ENCODE data around the gene NOL3. TPM values are rescaled to one million over a fixed set of nuclear protein-coding genes. Genes with fewer than 3 reads are reported as not detected.

NOL3 gene
- total RNA-seq, 1 experiment from 2014 or later, result 0.15 TPM

GRCh38 chr16:67199808-67200198 lies 29.5 kb downstream of the NOL3 start:
- H3K27ac ChIP-seq (ENCODE audit: low read length), result no peak overlapping the region
- peaks cover 6% of the 10 kb centered on the region; the same call in 1 of the 2 replicates for H3K36me3 ChIP-seq (ENCODE audit: insufficient read depth, low read length)
- H4K20me1 ChIP-seq (ENCODE audit: insufficient read depth, low read depth, low read length), result peaks cover 7% of the 10 kb centered on the region
- no peak overlapping the region for H3K4me2 ChIP-seq (ENCODE audit: low read depth, low read length, poor library complexity, severe bottlenecking)
- no peaks in the 10 kb centered on the region for H3K27me3 ChIP-seq (ENCODE audit: low read length)
- no peak overlapping the region for H3K9ac ChIP-seq (ENCODE audit: low read length)
- H3K9me2 ChIP-seq (replicated peaks; ENCODE audit: insufficient read depth, low read length), result no peaks in the 10 kb centered on the region
- H3K4me1 ChIP-seq (ENCODE audit: low read length), result no peaks in the 10 kb centered on the region
- no peaks in the 10 kb centered on the region for H3K9me3 ChIP-seq (ENCODE audit: low read length)
- H2AFZ ChIP-seq (ENCODE audit: low read length), result no peak overlapping the region
- H3K4me3 ChIP-seq (ENCODE audit: low read length), result no peak overlapping the region
- DNase-seq, result no peak
- H3K79me2 ChIP-seq (ENCODE audit: low read length), result no peaks in the 10 kb centered on the region; the same call in 1 of the 2 replicates

- no peak overlapping the region for H2AFZ ChIP-seq (ENCODE audit: low read length)
- DNase-seq, result no peak
- no peak overlapping the region for H3K4me2 ChIP-seq (ENCODE audit: low read depth, low read length, poor library complexity, severe bottlenecking)
- no peak overlapping the region for H3K4me3 ChIP-seq (ENCODE audit: low read length)
- no peaks in the 10 kb centered on the region for H3K9me2 ChIP-seq (replicated peaks; ENCODE audit: insufficient read depth, low read length)
- H3K36me3 ChIP-seq (ENCODE audit: insufficient read depth, low read length), result peaks cover 6% of the 10 kb centered on the region; the same call in 1 of the 2 replicates
- H3K9me3 ChIP-seq (ENCODE audit: low read length), result no peaks in the 10 kb centered on the region
- H3K27me3 ChIP-seq (ENCODE audit: low read length), result no peaks in the 10 kb centered on the region
- no peaks in the 10 kb centered on the region for H3K4me1 ChIP-seq (ENCODE audit: low read length)
- no peak overlapping the region for H3K27ac ChIP-seq (ENCODE audit: low read length)
- no peak overlapping the region for H3K9ac ChIP-seq (ENCODE audit: low read length)
- no peaks in the 10 kb centered on the region for H3K79me2 ChIP-seq (ENCODE audit: low read length)
- peaks cover 6% of the 10 kb centered on the region for H4K20me1 ChIP-seq (ENCODE audit: insufficient read depth, low read depth, low read length)
Observed at GRCh38 chr16:67200491-67200890, 30.2 kb downstream of the NOL3 start.

- no peaks in the 10 kb centered on the region for H3K27me3 ChIP-seq (ENCODE audit: low read length)
- no peak overlapping the region for H3K4me3 ChIP-seq (ENCODE audit: low read length)
- DNase-seq, result no peak
- peaks cover 6% of the 10 kb centered on the region; the same call in 1 of the 2 replicates for H3K36me3 ChIP-seq (ENCODE audit: insufficient read depth, low read length)
- no peak overlapping the region for H3K9ac ChIP-seq (ENCODE audit: low read length)
- no peak overlapping the region for H3K4me2 ChIP-seq (ENCODE audit: low read depth, low read length, poor library complexity, severe bottlenecking)
- no peaks in the 10 kb centered on the region for H3K4me1 ChIP-seq (ENCODE audit: low read length)
- no peak overlapping the region for H2AFZ ChIP-seq (ENCODE audit: low read length)
- H4K20me1 ChIP-seq (ENCODE audit: insufficient read depth, low read depth, low read length), result peaks cover 6% of the 10 kb centered on the region; the same call in 1 of the 2 replicates
- H3K9me2 ChIP-seq (replicated peaks; ENCODE audit: insufficient read depth, low read length), result no peaks in the 10 kb centered on the region
- H3K9me3 ChIP-seq (ENCODE audit: low read length), result no peaks in the 10 kb centered on the region
- H3K79me2 ChIP-seq (ENCODE audit: low read length), result no peaks in the 10 kb centered on the region
- no peak overlapping the region for H3K27ac ChIP-seq (ENCODE audit: low read length)
Observed at GRCh38 chr16:67201411-67202345, 31.3 kb downstream of the NOL3 start.

- H3K9me2 ChIP-seq (replicated peaks; ENCODE audit: insufficient read depth, low read length), result no peaks in the 10 kb centered on the region
Observed at GRCh38 chr16:67202426-67202825, 32.1 kb downstream of the NOL3 start.

GRCh38 chr16:67202956-67203493 lies 32.7 kb downstream of the NOL3 start:
- no peak for DNase-seq
- H3K4me3 ChIP-seq (ENCODE audit: low read length), result no peak overlapping the region
- H4K20me1 ChIP-seq (ENCODE audit: insufficient read depth, low read depth, low read length), result peaks cover 1% of the 10 kb centered on the region; the same call in 1 of the 2 replicates
- no peak overlapping the region for H3K4me2 ChIP-seq (ENCODE audit: low read depth, low read length, poor library complexity, severe bottlenecking)
- no peak overlapping the region for H3K27ac ChIP-seq (ENCODE audit: low read length)
- no peaks in the 10 kb centered on the region for H3K9me3 ChIP-seq (ENCODE audit: low read length)
- H3K36me3 ChIP-seq (ENCODE audit: insufficient read depth, low read length), result peaks cover 6% of the 10 kb centered on the region; the same call in 1 of the 2 replicates
- H3K9ac ChIP-seq (ENCODE audit: low read length), result no peak overlapping the region
- H3K27me3 ChIP-seq (ENCODE audit: low read length), result no peaks in the 10 kb centered on the region
- no peaks in the 10 kb centered on the region for H3K4me1 ChIP-seq (ENCODE audit: low read length)
- H3K9me2 ChIP-seq (replicated peaks; ENCODE audit: insufficient read depth, low read length), result no peaks in the 10 kb centered on the region
- no peak overlapping the region for H2AFZ ChIP-seq (ENCODE audit: low read length)
- H3K79me2 ChIP-seq (ENCODE audit: low read length), result no peaks in the 10 kb centered on the region

More at GRCh38 chr16:67202426-67202825, 32.1 kb downstream of the NOL3 start:
- H2AFZ ChIP-seq (ENCODE audit: low read length), result no peak overlapping the region
- H3K36me3 ChIP-seq (ENCODE audit: insufficient read depth, low read length), result peaks cover 6% of the 10 kb centered on the region; the same call in 1 of the 2 replicates
- H4K20me1 ChIP-seq (ENCODE audit: insufficient read depth, low read depth, low read length), result peaks cover 6% of the 10 kb centered on the region; the same call in 1 of the 2 replicates
- H3K4me2 ChIP-seq (ENCODE audit: low read depth, low read length, poor library complexity, severe bottlenecking), result no peak overlapping the region
- no peak overlapping the region for H3K27ac ChIP-seq (ENCODE audit: low read length)
- DNase-seq, result no peak
- no peaks in the 10 kb centered on the region for H3K27me3 ChIP-seq (ENCODE audit: low read length)
- no peaks in the 10 kb centered on the region for H3K79me2 ChIP-seq (ENCODE audit: low read length)
- no peak overlapping the region for H3K9ac ChIP-seq (ENCODE audit: low read length)
- H3K9me3 ChIP-seq (ENCODE audit: low read length), result no peaks in the 10 kb centered on the region
- no peaks in the 10 kb centered on the region for H3K4me1 ChIP-seq (ENCODE audit: low read length)
- H3K4me3 ChIP-seq (ENCODE audit: low read length), result no peak overlapping the region

GRCh38 chr16:67204076-67204475 lies 33.7 kb downstream of the NOL3 start:
- Histone ChIP-seq H3K9me2 (replicated peaks; ENCODE audit: insufficient read depth, low read length) (no peaks in the 10 kb centered on the region), H2AFZ (ENCODE audit: low read length) (no peak overlapping the region), H3K4me3 (ENCODE audit: low read length) (no peak overlapping the region), H3K27ac (ENCODE audit: low read length) (no peak overlapping the region), H3K36me3 (ENCODE audit: insufficient read depth, low read length) (0 out of 2 replicates have a peak, but pooled peaks cover 2% of the 10 kb centered on the region), H3K79me2 (ENCODE audit: low read length) (no peaks in the 10 kb centered on the region), H3K4me2 (ENCODE audit: low read depth, low read length, poor library complexity, severe bottlenecking) (no peak overlapping the region), H3K4me1 (ENCODE audit: low read length) (no peaks in the 10 kb centered on the region), H4K20me1 (ENCODE audit: insufficient read depth, low read depth, low read length) (peaks cover 4% of the 10 kb centered on the region; the same call in 1 of the 2 replicates), H3K27me3 (ENCODE audit: low read length) (no peaks in the 10 kb centered on the region), H3K9ac (ENCODE audit: low read length) (no peak overlapping the region), H3K9me3 (ENCODE audit: low read length) (no peaks in the 10 kb centered on the region)
- no peak for DNase-seq

- H3K9me3 ChIP-seq (ENCODE audit: low read length), result no peaks in the 10 kb centered on the region
- no peak overlapping the region for H3K4me2 ChIP-seq (ENCODE audit: low read depth, low read length, poor library complexity, severe bottlenecking)
- no peaks in the 10 kb centered on the region for H3K9me2 ChIP-seq (replicated peaks; ENCODE audit: insufficient read depth, low read length)
- H2AFZ ChIP-seq (ENCODE audit: low read length), result no peak overlapping the region
- peaks cover 4% of the 10 kb centered on the region; the same call in 1 of the 2 replicates for H4K20me1 ChIP-seq (ENCODE audit: insufficient read depth, low read depth, low read length)
- no peak for DNase-seq
- no peaks in the 10 kb centered on the region for H3K4me1 ChIP-seq (ENCODE audit: low read length)
- H3K36me3 ChIP-seq (ENCODE audit: insufficient read depth, low read length), result 0 out of 2 replicates have a peak, but pooled peaks cover 2% of the 10 kb centered on the region
- no peaks in the 10 kb centered on the region for H3K27me3 ChIP-seq (ENCODE audit: low read length)
- no peak overlapping the region for H3K4me3 ChIP-seq (ENCODE audit: low read length)
- H3K27ac ChIP-seq (ENCODE audit: low read length), result no peak overlapping the region
- no peak overlapping the region for H3K9ac ChIP-seq (ENCODE audit: low read length)
- H3K79me2 ChIP-seq (ENCODE audit: low read length), result no peaks in the 10 kb centered on the region
Observed at GRCh38 chr16:67206129-67206837, 35.9 kb downstream of the NOL3 start.

GRCh38 chr16:67206838-67207248 lies 36.5 kb downstream of the NOL3 start:
- no peaks in the 10 kb centered on the region for H3K36me3 ChIP-seq (ENCODE audit: insufficient read depth, low read length)
- H3K27me3 ChIP-seq (ENCODE audit: low read length), result no peaks in the 10 kb centered on the region
- H2AFZ ChIP-seq (ENCODE audit: low read length), result no peak overlapping the region
- H3K9ac ChIP-seq (ENCODE audit: low read length), result no peak overlapping the region
- H3K27ac ChIP-seq (ENCODE audit: low read length), result no peak overlapping the region
- no peaks in the 10 kb centered on the region for H3K79me2 ChIP-seq (ENCODE audit: low read length)
- H3K4me3 ChIP-seq (ENCODE audit: low read length), result no peak overlapping the region
- no peaks in the 10 kb centered on the region for H3K9me2 ChIP-seq (replicated peaks; ENCODE audit: insufficient read depth, low read length)
- H3K9me3 ChIP-seq (ENCODE audit: low read length), result no peaks in the 10 kb centered on the region
- no peaks in the 10 kb centered on the region for H3K4me1 ChIP-seq (ENCODE audit: low read length)
- DNase-seq, result no peak
- peaks cover 4% of the 10 kb centered on the region; the same call in 1 of the 2 replicates for H4K20me1 ChIP-seq (ENCODE audit: insufficient read depth, low read depth, low read length)
- no peak overlapping the region for H3K4me2 ChIP-seq (ENCODE audit: low read depth, low read length, poor library complexity, severe bottlenecking)
